GM19468 (cell line): ENCODE results near the gene SMIM29.

Experiments used
- ATAC-seq: cut with Tn5 transposase; IDR thresholded peaks from one replicate; pipeline ENCODE4 v1.9.1; 2021; ENCODE audit warnings: mild to moderate bottlenecking, moderate library complexity, moderate number of reproducible peaks; ENCODE audit not compliant: unreplicated experiment; ENCODE audit errors: extremely low read depth

SMIM29 gene

GRCh38 chr6:34230653-34231371, 18.0 kb downstream of the SMIM29 start:
- no peak for ATAC-seq

GRCh38 chr6:34229877-34230276, 18.9 kb downstream of the SMIM29 start:
- no peak for ATAC-seq

GRCh38 chr6:34227761-34228421, 20.9 kb downstream of the SMIM29 start:
- ATAC-seq = no peak

- no peak for ATAC-seq
Observed at GRCh38 chr6:34226731-34227586, 21.8 kb downstream of the SMIM29 start.

- ATAC-seq = no peak
Observed at GRCh38 chr6:34226066-34226465, 22.7 kb downstream of the SMIM29 start.

- no peak for ATAC-seq
Observed at GRCh38 chr6:34225551-34225950, 23.3 kb downstream of the SMIM29 start.

- peak; percentile 88 for ATAC-seq
Observed at GRCh38 chr6:34223956-34224940, 24.6 kb downstream of the SMIM29 start.

- ATAC-seq = no peak
Observed at GRCh38 chr6:34223381-34223955, 25.3 kb downstream of the SMIM29 start.

GRCh38 chr6:34218691-34219090, 30.1 kb downstream of the SMIM29 start:
- ATAC-seq = no peak

- ATAC-seq = no peak
Observed at GRCh38 chr6:34213772-34214171, 35.0 kb downstream of the SMIM29 start.

- ATAC-seq = no peak
Observed at GRCh38 chr6:34207695-34208443, 40.9 kb downstream of the SMIM29 start.

- ATAC-seq = no peak
Observed at GRCh38 chr6:34206726-34207125, 42.1 kb downstream of the SMIM29 start.

GRCh38 chr6:34205916-34206315, 42.9 kb downstream of the SMIM29 start:
- ATAC-seq = no peak

- ATAC-seq = no peak
Observed at GRCh38 chr6:34205466-34205865, 43.3 kb downstream of the SMIM29 start.

- no peak for ATAC-seq
Observed at GRCh38 chr6:34204693-34205092, 44.1 kb downstream of the SMIM29 start.

GRCh38 chr6:34202329-34203201, 46.2 kb downstream of the SMIM29 start:
- ATAC-seq = no peak

- ATAC-seq = no peak
Observed at GRCh38 chr6:34201455-34202107, 47.2 kb downstream of the SMIM29 start.
